ENCODE measurements around the gene SYNE2. TPM values are rescaled to one million over a fixed set of nuclear protein-coding genes. Genes with fewer than 3 reads are reported as not detected.

Gene SYNE2
- total and polyA plus RNA-seq, 2 donors (not counting 3 experiments of a cell fraction or from before 2014, with no cell fraction given) = 16.0 to 53.7 TPM

GRCh38 chr14:64201921-64202545 is 349.2 kb downstream of the SYNE2 start:
- H3K4me1 ChIP-seq (ENCODE audit: control insufficient read depth, extremely low read depth, insufficient read depth, low read length) = no peaks in the 10 kb centered on the region
- no peak for TF ChIP-seq CTCF (IDR thresholded peaks at IDR 0.05; ENCODE audit: extremely low read depth in 1 of 2, insufficient read depth in 1 of 2, low read depth in 1 of 2, low read length in 2 of 2)
- TF ChIP-seq MYC (IDR thresholded peaks at IDR 0.05; ENCODE audit: low read depth, low read length) = no peak
- no peak for TF ChIP-seq MAX (IDR thresholded peaks at IDR 0.05; ENCODE audit: insufficient read depth, insufficient read length)
- TF ChIP-seq EZH2 (IDR thresholded peaks at IDR 0.05; ENCODE audit: borderline replicate concordance, low read depth, low read length, severe bottlenecking) = no peak
- no peak for TF ChIP-seq FOS (IDR thresholded peaks at IDR 0.05; ENCODE audit: borderline replicate concordance, insufficient read depth, low read length)
- no peak for TF ChIP-seq POLR2AphosphoS5 (IDR thresholded peaks at IDR 0.05; ENCODE audit: insufficient read depth, low read depth, low read length)
- no peak for TF ChIP-seq POLR2A (IDR thresholded peaks at IDR 0.05; ENCODE audit: low read depth, low read length)
- no peak for TF ChIP-seq GATA2 (IDR thresholded peaks at IDR 0.05; ENCODE audit: insufficient read depth, insufficient read length, low read depth, low read length)
- no peak for TF ChIP-seq JUN (IDR thresholded peaks at IDR 0.05; ENCODE audit: borderline replicate concordance, insufficient read depth, insufficient read length, low read depth)
- FAIRE-seq = no peak
- H3K79me2 ChIP-seq (ENCODE audit: control insufficient read depth, insufficient read depth, low read length) = no peaks in the 10 kb centered on the region
- no peaks in the 10 kb centered on the region for H4K20me1 ChIP-seq (replicated peaks; ENCODE audit: control insufficient read depth, extremely low read depth, insufficient read depth, low read length)
- H3K4me3 ChIP-seq (replicated peaks in 1 of 3; ENCODE audit: insufficient read depth in 1 of 3, low read depth in 1 of 3, low read length in 3 of 3) = no peak overlapping the region
- no TSS peak for BruUV-seq (replicated peaks)
- intact Hi-C loops (cut with micrococcal nuclease) = no loop called here
- ChIA-PET POLR2A (no interaction called here), CTCF (no interaction called here)
- no peaks in the 10 kb centered on the region for H3K36me3 ChIP-seq (ENCODE audit: control insufficient read depth in 2 of 2, extremely low read depth in 1 of 2, insufficient read depth in 2 of 2, low read length in 2 of 2)
- no peak for DNase-seq (ENCODE audit: low read depth, low spot score)
- no peaks in the 10 kb centered on the region for H3K9me1 ChIP-seq (replicated peaks; ENCODE audit: control insufficient read depth, extremely low read depth, insufficient read depth, low read length)
- no peak overlapping the region for H2AFZ ChIP-seq (ENCODE audit: low read depth, low read length)
- no peak overlapping the region for H3K4me2 ChIP-seq (ENCODE audit: insufficient read depth, low read length)
- H3K27me3 ChIP-seq (ENCODE audit: control insufficient read depth in 2 of 2, insufficient read depth in 2 of 2, low read length in 2 of 2) = no peaks in the 10 kb centered on the region
- no peak overlapping the region for H3K9ac ChIP-seq (replicated peaks; ENCODE audit: extremely low read depth, insufficient read depth, low read length)
- no peak overlapping the region for H3K27ac ChIP-seq (ENCODE audit: insufficient read depth, low read depth, low read length)
- dilution Hi-C loops (cut with MboI; ENCODE audit: extremely low pct_ligation_motif_present, low sequenced_read_pairs) = no loop called here
- no peaks in the 10 kb centered on the region for H3K9me3 ChIP-seq (replicated peaks; ENCODE audit: control insufficient read depth, insufficient read depth, low read length)

Data from endothelial cell of umbilical vein (primary cell).